Progenitor cell of endocrine pancreas (in vitro differentiated cells): Measurements from ENCODE around the gene THOC1. TPM values are rescaled to one million over a fixed set of nuclear protein-coding genes. Genes with fewer than 3 reads are reported as not detected.

Source experiments
- DNase-seq: peaks from one replicate; pipeline ENCODE4 v3.0.0; 2021; ENCODE audit warnings: low spot score; ENCODE audit not compliant: unreplicated experiment
- H3K27ac Mint-ChIP-seq: 2 replicates; pipeline ENCODE4 v1.8.0; 2021; ENCODE audit warnings: mild to moderate bottlenecking, moderate library complexity, mixed read lengths
- H3K27me3 Mint-ChIP-seq: 2 replicates; pipeline ENCODE4 v1.8.0; 2021; ENCODE audit warnings: mixed read lengths
- H3K36me3 Mint-ChIP-seq: 2 replicates; pipeline ENCODE4 v1.8.0; 2022; ENCODE audit warnings: mixed read lengths; ENCODE audit not compliant: insufficient read depth
- H3K4me1 Mint-ChIP-seq: 2 replicates; pipeline ENCODE4 v1.8.0; 2021; ENCODE audit warnings: low read depth, mixed read lengths
- H3K4me3 Mint-ChIP-seq: 2 replicates; pipeline ENCODE4 v1.8.0; 2021; ENCODE audit warnings: low read depth, mild to moderate bottlenecking, moderate library complexity, mixed read lengths
- H3K9me3 Mint-ChIP-seq: 2 replicates; pipeline ENCODE4 v1.8.0; 2021; ENCODE audit warnings: low read depth, mixed read lengths
- total RNA-seq: library from RNA; stranded (reverse); gene quantifications from 2 replicates; pipeline ENCODE4 v1.2.1, GENCODE V29; 2021
- TF ChIP-seq, protein P1 (sequence below): fragments of 200-600 bp; sonication (generic); IDR thresholded peaks from one replicate; pipeline ENCODE4 v1.5.0; 2021; ENCODE audit warnings: antibody characterized with exemption, mild to moderate bottlenecking; ENCODE audit not compliant: unreplicated experiment

The THOC1 gene
- total RNA-seq, 1 donor from 2014 or later = 102 TPM

DNA sequence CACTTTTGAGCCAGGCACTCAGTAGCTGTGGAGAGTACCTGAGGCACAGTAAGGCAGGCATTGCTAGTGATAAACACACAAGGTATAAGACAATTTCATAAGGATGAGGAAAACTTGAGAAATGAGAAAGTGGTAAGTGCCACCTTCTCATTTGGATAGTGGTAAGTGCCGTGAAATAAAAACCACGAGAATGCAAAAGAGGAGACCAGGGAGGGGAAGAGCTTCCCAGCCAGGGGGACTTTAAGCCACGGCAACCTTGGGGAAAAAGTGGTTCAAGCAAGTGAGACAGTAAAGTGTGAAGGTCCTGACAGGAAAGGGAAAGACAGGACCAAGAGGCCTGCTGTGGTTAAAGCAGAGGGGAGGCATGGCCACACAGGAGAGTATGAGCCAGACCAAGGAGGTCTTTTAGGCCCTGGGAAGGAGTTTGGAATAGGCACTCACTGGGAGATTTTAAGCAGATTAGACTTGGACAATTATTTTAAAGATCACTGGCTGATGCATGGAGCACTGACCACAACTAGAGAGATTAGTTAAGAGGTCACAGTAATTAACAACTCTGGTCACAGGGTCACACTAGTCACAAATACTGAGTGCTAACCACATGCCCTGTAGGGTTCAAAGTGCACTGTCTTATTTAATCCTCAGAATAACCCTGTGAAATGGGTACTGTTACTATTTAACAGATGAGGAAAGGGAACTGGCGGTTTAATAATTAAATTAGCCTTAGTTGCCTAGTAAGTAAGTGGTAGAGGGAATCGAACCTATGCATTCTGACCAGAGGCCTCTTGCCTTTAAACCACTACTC is 50.1 kb downstream of the THOC1 start:
- peaks cover 4% of the 10 kb centered on the region for H3K4me1 Mint-ChIP-seq
- TF ChIP-seq, protein P1, sequence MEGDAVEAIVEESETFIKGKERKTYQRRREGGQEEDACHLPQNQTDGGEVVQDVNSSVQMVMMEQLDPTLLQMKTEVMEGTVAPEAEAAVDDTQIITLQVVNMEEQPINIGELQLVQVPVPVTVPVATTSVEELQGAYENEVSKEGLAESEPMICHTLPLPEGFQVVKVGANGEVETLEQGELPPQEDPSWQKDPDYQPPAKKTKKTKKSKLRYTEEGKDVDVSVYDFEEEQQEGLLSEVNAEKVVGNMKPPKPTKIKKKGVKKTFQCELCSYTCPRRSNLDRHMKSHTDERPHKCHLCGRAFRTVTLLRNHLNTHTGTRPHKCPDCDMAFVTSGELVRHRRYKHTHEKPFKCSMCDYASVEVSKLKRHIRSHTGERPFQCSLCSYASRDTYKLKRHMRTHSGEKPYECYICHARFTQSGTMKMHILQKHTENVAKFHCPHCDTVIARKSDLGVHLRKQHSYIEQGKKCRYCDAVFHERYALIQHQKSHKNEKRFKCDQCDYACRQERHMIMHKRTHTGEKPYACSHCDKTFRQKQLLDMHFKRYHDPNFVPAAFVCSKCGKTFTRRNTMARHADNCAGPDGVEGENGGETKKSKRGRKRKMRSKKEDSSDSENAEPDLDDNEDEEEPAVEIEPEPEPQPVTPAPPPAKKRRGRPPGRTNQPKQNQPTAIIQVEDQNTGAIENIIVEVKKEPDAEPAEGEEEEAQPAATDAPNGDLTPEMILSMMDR = no peak
- peaks cover 48% of the 10 kb centered on the region for H3K36me3 Mint-ChIP-seq
- no peaks in the 10 kb centered on the region for H3K9me3 Mint-ChIP-seq
- H3K4me3 Mint-ChIP-seq = no peak overlapping the region
- peak overlapping the region; percentile 22 for H3K27ac Mint-ChIP-seq
- H3K27me3 Mint-ChIP-seq = no peaks in the 10 kb centered on the region
- DNase-seq = no peak

DNA sequence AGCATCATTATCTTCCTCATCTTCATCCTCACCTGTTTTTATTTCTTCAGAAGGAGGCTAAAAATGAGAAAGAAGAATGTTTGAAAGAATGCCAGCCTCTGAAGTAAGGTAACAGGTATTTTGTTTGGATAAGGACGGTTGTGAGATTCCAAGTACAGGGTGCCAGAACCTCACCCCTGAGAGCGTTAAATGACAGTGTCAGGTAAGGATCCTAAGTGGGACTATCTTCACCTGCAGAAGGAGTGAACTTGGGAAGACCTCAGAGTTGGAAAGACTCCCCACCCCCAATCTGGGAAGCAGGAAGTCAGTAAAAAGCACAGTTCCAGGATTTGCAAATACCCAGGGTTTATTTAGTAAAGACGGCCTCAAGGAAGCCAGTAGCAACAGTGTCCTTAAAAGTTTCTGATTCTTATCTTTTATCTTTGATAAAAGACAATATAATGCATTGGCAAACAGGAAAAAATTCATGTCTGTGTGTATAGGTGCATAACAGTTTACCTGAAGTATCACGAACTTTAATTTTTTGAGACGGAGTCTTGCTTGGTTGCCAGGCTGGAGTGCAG is 52.3 kb downstream of the THOC1 start:
- Mint-ChIP-seq H3K36me3 (peaks cover 43% of the 10 kb centered on the region), H3K27ac (peak overlapping the region; percentile 85), H3K9me3 (no peaks in the 10 kb centered on the region), H3K4me1 (peaks cover under 1% of the 10 kb centered on the region), H3K27me3 (no peaks in the 10 kb centered on the region), H3K4me3 (no peak overlapping the region)
- TF ChIP-seq, protein P1 = no peak
- DNase-seq = no peak

DNA sequence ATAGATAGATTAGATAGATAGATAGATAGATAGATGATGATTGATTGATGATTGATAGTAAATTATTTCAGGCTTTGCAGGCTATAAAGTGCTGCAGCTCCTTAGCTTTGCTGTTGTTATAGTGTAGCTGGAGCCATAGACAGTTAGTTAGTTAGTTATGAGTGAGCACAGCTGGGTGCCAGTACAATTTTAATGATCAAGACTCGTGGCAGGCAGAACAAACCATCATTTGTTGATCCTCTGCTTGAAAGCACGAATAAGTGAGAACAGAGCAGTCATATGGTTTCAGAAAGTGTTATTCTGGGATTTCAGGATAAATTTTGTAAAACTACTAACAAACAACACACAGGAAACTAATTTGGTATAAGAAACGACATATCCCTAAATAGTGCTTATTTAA is 53.9 kb downstream of the THOC1 start:
- no peaks in the 10 kb centered on the region for H3K27me3 Mint-ChIP-seq
- no peak for DNase-seq
- H3K36me3 Mint-ChIP-seq = peaks cover 41% of the 10 kb centered on the region
- peak overlapping the region; percentile 75 for H3K27ac Mint-ChIP-seq
- H3K9me3 Mint-ChIP-seq = no peaks in the 10 kb centered on the region
- no peaks in the 10 kb centered on the region for H3K4me1 Mint-ChIP-seq
- H3K4me3 Mint-ChIP-seq = no peak overlapping the region
- TF ChIP-seq, protein P1 = no peak

DNA sequence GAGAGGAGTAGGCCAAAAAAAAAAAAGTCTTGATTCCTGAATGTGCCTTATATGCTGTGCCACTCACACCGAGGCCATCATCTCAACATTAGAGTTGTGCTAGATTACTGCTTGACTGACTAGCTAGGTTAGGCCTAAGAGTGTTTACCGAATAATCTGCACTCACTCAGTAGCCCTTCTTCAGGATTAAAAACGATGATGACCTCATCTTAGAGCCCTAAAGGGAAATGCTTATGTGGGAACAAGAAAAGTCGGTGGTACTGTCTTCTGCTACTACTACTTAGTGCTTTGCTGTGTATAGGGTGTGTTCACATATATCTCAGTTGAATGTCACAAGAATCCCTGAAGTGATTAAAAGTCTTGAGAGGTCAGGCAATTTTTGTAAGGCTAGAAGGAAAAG is 54.3 kb downstream of the THOC1 start:
- Mint-ChIP-seq H3K27ac (peak overlapping the region; percentile 75), H3K27me3 (no peaks in the 10 kb centered on the region)

DNA sequence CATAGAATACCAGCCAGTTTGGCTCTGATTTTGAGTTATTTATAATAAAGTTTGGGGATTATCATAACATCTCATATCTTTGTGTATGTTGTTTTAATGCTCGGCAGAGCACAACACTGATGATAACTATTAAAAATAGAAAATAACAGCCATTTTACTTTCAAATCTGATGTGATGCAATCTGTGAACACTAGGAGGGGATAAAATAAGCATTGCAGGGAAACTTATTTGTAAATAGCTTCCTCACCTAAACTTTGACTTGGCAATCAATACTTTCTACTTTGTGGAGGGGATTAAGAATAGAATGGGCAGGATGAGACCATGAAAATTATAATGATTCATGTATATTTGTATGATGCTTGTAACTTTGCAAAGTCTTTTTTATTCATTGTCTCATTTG is 55.1 kb downstream of the THOC1 start:
- no peak overlapping the region for H3K4me3 Mint-ChIP-seq
- TF ChIP-seq, protein P1 = peak; percentile 27
- peaks cover 32% of the 10 kb centered on the region for H3K36me3 Mint-ChIP-seq
- no peak for DNase-seq
- H3K27ac Mint-ChIP-seq = no peak overlapping the region
- no peaks in the 10 kb centered on the region for H3K4me1 Mint-ChIP-seq
- H3K27me3 Mint-ChIP-seq = no peaks in the 10 kb centered on the region
- no peaks in the 10 kb centered on the region for H3K9me3 Mint-ChIP-seq

More for the DNA sequence above, 54.3 kb downstream of the THOC1 start:
- Mint-ChIP-seq H3K36me3 (peaks cover 37% of the 10 kb centered on the region), H3K9me3 (no peaks in the 10 kb centered on the region), H3K4me3 (no peak overlapping the region), H3K4me1 (no peaks in the 10 kb centered on the region)
- DNase-seq = no peak
- TF ChIP-seq, protein P1 = no peak
